IPS-18c (cell line): ENCODE data around the gene POLRMT.
"Not testable (repeated sequence)": the region's sequence is repeated elsewhere in the genome, so short reads cannot be mapped to it uniquely, and the experiment has no call there.

Experiments used
- H3K4me3 ChIP-seq: 2 replicates; pipeline ENCODE4 v1.7.0; 2013; ENCODE audit warnings: low read depth, mild to moderate bottlenecking, low read length, moderate library complexity; ENCODE audit not compliant: insufficient read depth
- H3K9me3 ChIP-seq: one replicate; pipeline ENCODE4 v1.6.1; 2013; ENCODE audit warnings: mild to moderate bottlenecking, low read length, moderate library complexity; ENCODE audit not compliant: control insufficient read depth, insufficient read depth

POLRMT gene

DNA sequence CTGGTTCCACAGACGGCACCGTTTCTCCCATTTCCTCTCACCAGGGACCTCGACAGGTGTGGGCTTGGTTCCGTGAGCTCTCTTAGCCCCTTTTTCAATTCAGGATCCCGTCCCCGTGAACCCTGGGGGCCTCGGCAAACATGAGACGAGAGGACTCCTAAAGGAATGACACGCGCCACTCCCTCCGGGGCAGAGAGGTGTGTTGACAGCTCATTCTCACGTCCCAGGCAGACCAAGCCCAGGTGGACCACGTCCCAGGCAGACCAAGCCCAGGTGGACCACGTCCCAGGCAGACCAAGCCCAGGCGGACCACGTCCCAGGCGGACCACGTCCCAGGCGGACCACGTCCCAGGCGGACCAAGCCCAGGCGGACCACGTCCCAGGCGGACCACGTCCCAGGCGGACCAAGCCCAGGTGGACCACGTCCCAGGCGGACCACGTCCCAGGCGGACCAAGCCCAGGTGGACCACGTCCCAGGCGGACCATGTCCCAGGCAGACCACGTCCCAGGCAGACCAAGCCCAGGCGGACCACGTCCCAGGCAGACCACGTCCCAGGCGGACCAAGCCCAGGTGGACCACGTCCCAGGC lies 33.7 kb upstream of the POLRMT start:
- H3K9me3 ChIP-seq, H3K4me3 ChIP-seq: not testable (repeated sequence)

DNA sequence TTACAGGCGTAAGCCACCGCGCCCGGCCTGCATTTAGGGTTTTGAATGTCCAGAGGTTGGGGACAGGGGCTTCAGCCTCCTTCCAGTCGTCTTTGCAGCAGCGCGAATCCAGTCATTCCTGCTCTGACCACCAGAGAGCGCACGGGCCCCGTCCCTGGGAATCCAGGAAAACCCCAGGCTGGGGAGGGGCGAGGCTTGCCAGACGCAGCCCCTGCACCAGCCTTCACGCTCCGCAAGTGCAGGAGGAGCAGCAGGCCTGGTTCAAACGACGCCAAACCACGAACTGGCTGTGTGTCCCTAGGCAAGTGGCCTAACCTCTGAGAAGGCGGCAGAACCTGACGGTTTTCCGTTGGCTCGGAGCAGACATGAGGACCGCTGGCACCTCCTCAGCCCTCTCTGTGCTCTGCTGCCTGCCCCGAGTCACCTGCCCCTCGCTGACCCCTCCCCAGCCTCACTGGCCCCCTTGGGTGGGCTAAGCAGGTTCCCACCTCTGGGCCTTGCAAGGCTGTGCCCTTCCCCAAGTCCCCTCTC lies 31.6 kb upstream of the POLRMT start:
- H3K4me3 ChIP-seq: no peak overlapping the region
- H3K9me3 ChIP-seq: no peaks in the 10 kb centered on the region

DNA sequence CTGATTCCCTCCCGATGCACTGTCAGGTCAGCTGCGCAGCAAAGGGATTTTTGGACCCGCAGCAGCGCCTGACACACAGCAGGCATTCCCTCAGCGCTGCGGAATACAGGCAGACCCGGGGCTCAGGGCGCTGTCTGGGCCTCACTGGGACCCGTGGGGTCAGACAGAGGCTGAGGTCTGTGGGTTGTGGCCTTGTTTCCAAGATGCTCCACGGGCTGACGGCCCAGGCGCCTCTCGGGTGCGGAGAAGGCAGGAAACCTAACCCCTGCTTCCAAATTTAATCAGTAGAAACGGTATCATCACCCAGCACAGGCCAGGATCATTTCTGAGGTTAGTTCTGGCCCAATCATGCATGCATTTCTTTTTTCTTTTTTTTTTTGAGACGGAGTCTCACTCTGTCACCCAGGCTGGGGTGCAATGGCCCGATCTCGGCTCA lies 30.4 kb upstream of the POLRMT start:
- peak overlapping the region; percentile 46 for H3K4me3 ChIP-seq
- H3K9me3 ChIP-seq: no peaks in the 10 kb centered on the region

DNA sequence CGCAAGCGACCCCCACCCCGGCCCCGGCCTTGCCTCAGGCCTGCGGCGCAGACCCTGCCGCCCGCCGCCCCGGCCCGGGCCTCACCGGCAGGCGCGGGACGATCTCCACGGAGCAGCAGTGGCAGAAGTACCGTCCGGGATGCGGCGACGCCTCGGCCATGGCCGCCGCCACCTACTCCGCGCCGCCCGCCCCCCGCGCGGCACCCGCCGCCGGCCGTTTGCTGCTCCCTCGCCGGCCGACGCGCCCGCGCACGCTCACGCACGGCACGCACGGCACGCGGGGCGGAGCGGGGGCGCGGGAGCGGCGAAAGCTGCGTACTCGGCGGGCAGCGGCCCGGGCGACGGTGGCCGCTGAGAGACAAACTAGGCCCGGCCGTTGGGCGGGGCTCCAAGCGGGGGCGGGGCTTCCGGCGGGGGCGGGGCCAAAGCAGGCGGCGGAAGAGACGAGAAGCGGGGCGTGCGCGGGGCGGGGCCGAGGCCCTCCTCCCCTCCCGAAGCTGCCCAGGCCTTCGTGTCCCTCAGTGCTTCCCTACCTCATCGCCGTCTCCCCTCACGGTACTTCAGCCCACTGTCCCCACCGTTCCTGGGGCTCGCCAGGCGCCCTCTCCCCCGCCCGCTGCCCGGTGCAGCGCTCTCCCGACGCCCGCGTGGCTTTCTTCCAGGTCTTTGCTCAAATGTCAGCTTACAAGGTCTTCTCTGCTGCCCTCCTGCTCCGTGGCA lies 29.8 kb upstream of the POLRMT start, which contains the start of gene RNF126:
Gene RNF126, minus strand, starts transcription at position 253 of the 720 bp plus-strand sequence. Its CDS starts 93 bp downstream, at position 160.
- peak within 1 kb of the TSS; percentile 84 for H3K4me3 ChIP-seq
- no peaks in the 10 kb centered on the region for H3K9me3 ChIP-seq

DNA sequence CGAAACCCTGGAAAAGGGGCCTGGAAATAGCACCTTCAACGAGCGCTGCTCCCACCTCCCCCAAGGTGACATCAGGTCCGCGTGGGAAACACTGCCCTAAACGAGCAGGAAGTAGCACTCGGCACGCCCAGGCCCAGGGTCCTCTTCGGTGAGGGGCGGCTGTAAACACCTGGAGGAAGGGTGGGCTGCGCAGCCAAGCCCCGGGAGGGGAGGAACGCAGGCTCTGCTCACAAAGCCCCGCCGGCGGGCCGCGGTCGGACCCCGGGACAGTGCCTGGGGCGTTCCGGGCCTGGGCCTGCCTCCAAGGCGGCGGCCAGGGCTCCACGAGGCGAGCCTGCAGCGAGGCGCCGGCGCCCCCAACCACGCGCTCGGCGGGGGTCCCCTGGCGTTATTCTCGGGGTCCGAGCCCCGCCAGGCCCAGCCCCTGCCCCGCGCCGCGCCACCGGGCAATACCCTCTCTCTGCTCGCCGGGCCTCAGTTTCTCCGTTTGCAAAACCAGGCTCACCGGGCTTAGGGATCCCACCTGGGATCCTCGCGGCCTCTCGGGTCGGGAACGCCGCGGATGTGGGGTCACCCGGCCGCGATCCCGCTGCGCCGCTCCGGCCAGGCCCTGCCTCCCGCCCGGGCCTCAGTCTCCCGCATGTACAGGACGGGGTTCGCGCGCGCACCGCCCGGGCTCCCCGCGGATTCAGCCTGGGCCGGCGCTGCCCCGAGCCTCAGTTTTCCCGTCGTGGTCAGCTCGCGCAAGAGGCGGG lies 29.0 kb upstream of the POLRMT start:
- Histone ChIP-seq H3K4me3 (peak overlapping the region; percentile 84), H3K9me3 (no peaks in the 10 kb centered on the region)

DNA sequence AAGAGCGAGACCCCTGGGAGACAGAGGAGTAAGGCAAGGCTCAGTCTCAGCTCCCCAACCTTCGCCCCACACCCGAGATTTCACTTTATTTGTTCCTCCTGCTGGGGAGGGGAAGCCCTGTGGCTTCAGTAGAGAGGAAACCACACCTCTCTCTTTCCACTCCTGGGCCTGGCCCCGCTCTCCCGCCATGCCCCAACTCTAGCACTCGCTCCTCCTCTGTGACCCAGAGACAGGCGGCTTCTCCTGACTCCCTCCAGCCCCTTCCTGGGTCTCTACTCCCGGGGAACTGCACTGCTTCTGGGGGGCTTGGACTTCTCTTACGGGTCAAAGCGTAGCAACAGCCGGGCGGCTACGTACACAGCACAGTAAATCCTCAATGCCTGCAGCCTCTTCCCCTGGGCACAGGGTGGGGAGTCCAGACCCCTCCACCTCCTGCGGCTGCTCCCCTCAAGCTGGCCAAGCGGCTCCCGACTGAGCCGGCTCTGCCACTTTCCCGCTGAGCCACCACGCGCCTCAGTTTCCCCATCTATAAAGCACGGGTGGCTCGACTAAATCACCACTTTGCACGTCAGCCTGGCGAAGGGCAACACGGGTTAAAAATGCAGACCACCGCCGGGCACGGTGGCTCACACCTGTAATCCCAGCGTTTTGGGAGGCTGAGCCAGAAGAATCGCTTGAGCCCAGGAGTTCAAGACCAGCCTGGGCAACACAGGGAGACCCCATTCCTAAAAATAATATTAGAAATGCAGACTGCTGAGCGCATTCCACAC lies 28.3 kb upstream of the POLRMT start:
- no peaks in the 10 kb centered on the region for H3K9me3 ChIP-seq

DNA sequence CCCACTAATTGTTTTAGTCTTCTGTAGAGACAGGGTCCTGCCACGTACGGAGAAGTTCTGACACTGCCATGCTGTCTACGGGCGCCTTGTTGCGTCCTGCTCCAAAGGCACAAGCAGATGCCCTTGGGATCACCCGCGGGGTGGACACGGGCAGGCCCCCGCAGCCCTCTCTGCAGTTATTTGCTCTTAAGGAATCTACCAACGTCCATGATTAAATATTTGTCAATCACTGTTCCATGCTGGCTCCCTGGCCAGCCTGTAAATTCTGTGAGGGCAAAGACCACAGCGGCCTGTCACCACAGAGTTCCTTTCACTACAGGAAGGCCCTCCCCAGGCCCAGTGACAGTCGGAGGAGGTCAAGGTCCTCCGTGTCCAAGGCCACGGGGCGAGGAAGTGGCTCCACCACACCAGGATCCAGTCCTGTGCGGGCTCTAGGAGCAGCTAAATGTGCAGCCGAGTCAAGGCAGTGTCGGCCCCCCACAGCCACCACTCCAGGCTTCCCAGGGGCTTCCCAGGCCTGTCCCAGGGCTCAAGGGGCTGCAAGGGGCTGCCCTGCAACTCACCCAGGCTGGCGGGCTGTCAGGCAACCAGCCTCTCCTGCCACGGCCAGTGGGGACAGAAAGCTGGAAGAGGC lies 27.6 kb upstream of the POLRMT start:
- no peaks in the 10 kb centered on the region for H3K9me3 ChIP-seq
- peak overlapping the region; percentile 84 for H3K4me3 ChIP-seq

More for the DNA sequence above, 28.3 kb upstream of the POLRMT start:
- peak overlapping the region; percentile 84 for H3K4me3 ChIP-seq

DNA sequence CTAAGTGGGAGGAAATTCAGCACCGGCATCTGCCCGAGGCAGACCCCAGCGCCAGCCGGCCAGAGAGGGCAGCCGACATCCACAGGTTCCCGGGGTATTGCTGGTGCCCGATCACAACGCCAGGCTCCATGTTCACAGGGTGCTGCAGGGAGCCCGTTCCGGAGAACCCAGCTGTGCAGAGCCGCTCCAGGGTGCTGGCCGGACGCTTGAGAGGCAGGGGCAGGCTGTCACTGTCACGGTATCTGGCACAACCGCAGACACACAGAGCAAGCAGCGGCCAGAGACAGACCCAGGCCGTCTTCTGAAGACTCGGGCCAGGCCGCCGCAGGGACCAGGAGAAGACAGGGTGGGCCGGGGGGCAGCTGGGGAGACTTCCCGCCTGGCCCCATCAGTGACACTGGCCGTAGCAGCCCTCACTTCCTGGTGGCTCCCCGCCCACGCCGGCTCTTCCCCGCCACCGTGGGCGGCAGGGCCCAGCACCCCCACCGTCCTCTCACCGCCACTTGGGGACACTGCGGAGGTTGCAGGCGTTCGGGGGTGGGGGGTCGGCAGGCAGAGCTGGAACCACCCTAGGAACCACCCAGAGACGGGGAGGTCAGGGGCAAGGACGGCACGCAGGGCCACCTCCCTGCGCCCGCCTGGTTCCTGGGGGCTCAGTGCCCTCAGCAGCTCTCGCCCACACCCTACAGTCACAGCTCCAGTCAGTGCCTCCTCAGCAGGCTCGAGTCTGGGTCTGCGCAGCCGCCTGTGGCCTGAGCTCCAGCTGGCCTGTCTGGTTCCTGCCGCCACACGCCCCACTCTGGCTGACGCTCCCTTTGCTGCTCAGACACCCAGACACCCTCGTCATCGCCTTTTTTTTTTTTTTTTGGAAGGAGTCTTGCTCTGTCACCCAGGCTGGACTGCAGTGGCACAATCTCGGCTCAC lies 25.8 kb upstream of the POLRMT start:
- H3K4me3 ChIP-seq: no peak overlapping the region
- H3K9me3 ChIP-seq: no peaks in the 10 kb centered on the region

DNA sequence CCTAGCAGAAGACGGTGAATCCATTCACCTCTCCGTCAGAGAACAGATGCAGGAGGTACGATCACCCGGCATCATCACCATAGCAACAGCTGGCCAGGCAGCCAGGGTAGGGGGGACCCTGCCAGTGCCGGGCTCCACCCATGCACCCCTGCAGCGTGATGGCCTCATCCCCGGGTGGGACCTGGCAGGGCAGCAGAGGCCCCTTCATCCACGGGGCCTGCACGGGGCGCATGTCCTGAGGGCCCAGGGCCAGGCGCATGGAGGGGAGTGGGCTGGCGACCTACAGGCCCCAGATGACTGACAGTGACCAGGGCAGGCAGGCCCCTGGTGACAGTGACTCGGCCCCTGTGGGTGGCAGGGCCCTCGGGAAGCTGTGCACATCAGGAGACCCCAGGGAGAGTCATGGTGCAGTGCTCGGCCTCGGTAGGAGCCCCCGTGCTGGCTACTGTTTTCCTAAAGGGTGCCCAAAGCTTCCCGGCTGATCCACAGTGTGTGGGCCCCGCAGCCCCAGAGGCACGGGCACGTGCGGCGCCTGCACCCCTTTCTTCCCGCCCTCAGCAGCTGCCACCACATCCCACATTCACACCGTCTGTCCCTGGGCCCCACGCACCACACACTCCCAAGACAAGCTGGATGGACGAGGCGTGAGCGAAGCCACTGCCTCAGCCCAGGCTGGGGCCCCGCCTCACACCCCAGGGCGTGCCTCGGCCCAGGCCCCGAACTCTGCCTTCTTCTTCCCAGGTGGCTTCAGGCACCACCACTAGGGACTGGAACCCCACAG lies 24.9 kb upstream of the POLRMT start:
- no peaks in the 10 kb centered on the region for H3K9me3 ChIP-seq
- H3K4me3 ChIP-seq: no peak overlapping the region

DNA sequence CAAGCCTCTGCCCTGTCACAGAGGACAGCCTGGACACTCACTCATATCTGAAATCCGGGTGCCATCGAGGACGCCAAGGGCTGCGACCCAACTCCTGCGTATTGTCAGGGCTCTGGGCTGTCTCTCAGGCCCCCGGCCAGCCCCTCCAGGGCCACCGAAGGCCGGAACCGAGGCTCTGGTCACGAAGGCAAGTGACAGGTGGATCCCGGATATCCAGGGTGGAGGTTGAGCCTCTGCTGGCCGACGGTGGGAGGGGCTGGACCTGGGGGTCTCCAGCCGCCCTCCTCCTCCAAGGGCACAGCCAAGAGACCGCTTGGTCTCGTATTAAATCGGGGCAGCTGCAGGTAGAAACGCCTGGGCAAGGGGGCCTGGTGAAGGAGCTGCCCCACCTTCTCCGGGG lies 24.3 kb upstream of the POLRMT start:
- Histone ChIP-seq H3K9me3 (no peaks in the 10 kb centered on the region), H3K4me3 (no peak overlapping the region)

DNA sequence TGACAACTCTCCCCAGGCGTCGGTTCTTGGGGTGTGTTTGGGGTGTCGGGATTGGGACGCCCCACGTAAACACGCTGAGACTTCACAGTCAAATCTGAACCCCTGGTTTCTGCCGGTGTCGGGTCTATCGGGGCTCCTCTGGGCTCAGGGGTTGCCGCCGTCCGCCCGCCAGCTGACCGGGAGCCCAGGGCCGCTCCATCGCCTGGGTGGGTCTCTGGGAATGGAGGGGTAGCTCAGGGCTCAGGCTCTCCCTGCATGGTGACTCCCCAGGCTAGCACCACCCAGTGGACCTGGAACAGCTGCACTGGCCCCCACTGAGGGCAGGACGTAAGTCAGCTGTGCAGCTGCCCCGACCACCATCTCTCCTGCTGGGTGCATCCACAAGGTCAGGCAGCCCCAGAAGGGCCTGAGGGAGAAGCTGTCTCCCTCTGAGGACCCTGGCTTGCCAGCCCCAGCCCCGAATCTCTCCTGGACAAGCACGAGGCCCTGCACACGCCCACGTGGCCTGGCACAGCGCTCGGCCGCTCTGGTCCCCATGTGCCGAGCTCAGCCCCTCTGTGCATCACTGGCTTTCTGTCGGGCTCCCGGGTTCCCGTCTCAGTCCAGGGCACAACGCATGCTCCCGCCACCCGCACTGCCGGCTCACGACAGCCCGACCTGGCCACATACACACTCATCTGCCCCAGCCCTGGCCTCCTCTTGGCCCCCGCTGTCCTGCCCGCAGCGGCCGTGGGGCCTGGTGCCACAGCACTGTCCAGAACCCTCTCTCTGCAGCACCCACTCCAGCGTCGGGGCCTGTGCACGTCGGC lies 23.6 kb upstream of the POLRMT start:
- H3K4me3 ChIP-seq: no peak overlapping the region

DNA sequence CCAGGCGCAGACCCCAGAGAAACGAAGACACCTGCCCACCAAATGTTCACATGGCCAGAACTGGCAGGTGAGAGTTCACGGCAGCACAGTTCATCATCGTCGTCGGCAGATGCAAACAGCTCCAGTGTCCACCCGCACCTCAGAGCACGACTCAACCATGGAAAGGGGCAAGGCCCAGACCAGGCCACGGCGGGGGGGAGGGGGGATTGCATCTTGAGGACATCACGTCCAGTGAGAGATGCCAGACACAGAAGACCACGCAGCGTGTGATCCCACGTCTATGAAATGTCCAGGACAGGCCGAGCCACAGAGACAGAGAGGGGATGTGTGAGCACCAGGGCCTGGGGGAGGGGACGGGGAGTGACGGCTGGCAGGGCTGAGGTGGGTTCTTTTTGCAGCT lies 22.4 kb upstream of the POLRMT start:
- no peak overlapping the region for H3K4me3 ChIP-seq
- no peaks in the 10 kb centered on the region for H3K9me3 ChIP-seq

More for the DNA sequence above, 23.6 kb upstream of the POLRMT start:
- H3K9me3 ChIP-seq: no peaks in the 10 kb centered on the region

DNA sequence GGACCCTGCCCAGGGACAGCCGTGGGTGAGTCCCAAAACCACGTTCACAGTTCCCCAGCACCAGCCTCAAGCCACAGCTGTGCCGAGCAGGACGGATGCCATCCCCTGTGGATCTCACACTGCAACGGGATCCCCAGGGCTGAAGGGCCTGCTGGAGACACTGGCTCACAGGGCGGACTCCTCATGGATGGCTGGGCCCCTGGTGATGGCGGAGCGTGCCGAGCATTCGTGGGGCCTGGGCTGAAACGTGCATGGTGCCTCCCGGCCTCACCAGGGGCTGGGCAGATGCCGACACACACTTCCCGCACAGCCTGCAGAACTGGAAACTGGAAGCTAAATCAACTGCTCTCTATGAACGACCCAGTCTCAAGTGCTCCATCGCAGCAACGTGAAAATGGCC lies 20.1 kb upstream of the POLRMT start:
- Histone ChIP-seq H3K9me3 (no peaks in the 10 kb centered on the region), H3K4me3 (no peak overlapping the region)
